HepG2 (cell line): ENCODE results near the gene ABCB9. TPM values are rescaled to one million over a fixed set of nuclear protein-coding genes. Genes with fewer than 3 reads are reported as not detected.
A peak's percentile ranks its signal among the peaks of the same experiment; 100 is the strongest.

Source experiments
- AKAP8 ChIP-seq: sonication (generic); formaldehyde crosslinking; IDR thresholded peaks from 2 replicates; pipeline ENCODE4 v1.5.1; 2020; ENCODE audit warnings: mild to moderate bottlenecking, missing genetic modification reagents
- CHD4 ChIP-seq: fragments of 200-600 bp; sonication (generic); IDR thresholded peaks from 2 replicates; pipeline ENCODE4 v1.7.0; 2017; ENCODE audit warnings: mild to moderate bottlenecking, low read length, borderline replicate concordance
- HNRNPUL1 ChIP-seq: fragments of 200-400 bp; formaldehyde crosslinking; IDR thresholded peaks from 2 replicates; pipeline ENCODE4 v1.6.1; 2017; ENCODE audit warnings: low read depth, mild to moderate bottlenecking, low read length, moderate library complexity
- JUN ChIP-seq: sonication (generic); formaldehyde crosslinking; IDR thresholded peaks from 2 replicates; pipeline ENCODE4 v1.4.0; 2020; ENCODE audit warnings: mild to moderate bottlenecking, missing genetic modification reagents
- MEIS2 ChIP-seq: sonication (generic); formaldehyde crosslinking; IDR thresholded peaks from 2 replicates; pipeline ENCODE4 v1.9.0; 2021; ENCODE audit warnings: mild to moderate bottlenecking, missing genetic modification reagents
- MTA1 ChIP-seq: sonication (generic); formaldehyde crosslinking; IDR thresholded peaks from 2 replicates; pipeline ENCODE4 v1.4.0; 2020; ENCODE audit warnings: missing genetic modification reagents, mild to moderate bottlenecking, borderline replicate concordance
- MXD4 ChIP-seq: IDR thresholded peaks from 2 replicates; pipeline ENCODE4 v1.6.1; 2016; ENCODE audit warnings: mild to moderate bottlenecking, missing biosample characterization, missing genetic modification reagents
- ZSCAN25 ChIP-seq: sonication (generic); formaldehyde crosslinking; IDR thresholded peaks from 2 replicates; pipeline ENCODE4 v1.8.0; 2022; ENCODE audit warnings: mild to moderate bottlenecking, missing genetic modification reagents
- ZSCAN31 ChIP-seq: sonication (generic); formaldehyde crosslinking; IDR thresholded peaks from 2 replicates; pipeline ENCODE4 v1.5.0; 2020; ENCODE audit warnings: low read depth, mild to moderate bottlenecking, missing genetic modification reagents
- polyA plus RNA-seq, 8 experiments: library from polyadenylated mRNA; depleted of rRNA in 3 of 8; stranded (reverse) in 7 of 8; unstranded in 1 of 8; fragments of >200 nt; fragmentation: Illumina TruSeq in 4 of 8; extraction: Trizol in 4 of 8; gene quantifications; 2 replicates each; pipeline versions ENCODE4 v1.2.1 to v1.2.3, GENCODE V29; 2011 to 2016; ENCODE audit warnings: low read depth in 4 of 8, missing spikeins in 1 of 8, mixed read lengths in 1 of 8; ENCODE audit not compliant: insufficient read depth in 1 of 8
- total RNA-seq, 5 experiments: library from RNA; depleted of rRNA; stranded (reverse); fragments of >200 nt; fragmentation: Illumina TruSeq; extraction: Trizol; gene quantifications; 2 replicates each; pipeline ENCODE4 v1.2.3, GENCODE V29; 2016; ENCODE audit warnings: low read depth in 1 of 5
- TF ChIP-seq, protein P1 (sequence below): IDR thresholded peaks from 2 replicates; pipeline ENCODE4 v1.6.1; 2016; ENCODE audit warnings: mild to moderate bottlenecking, missing biosample characterization, missing genetic modification reagents
- TF ChIP-seq, protein P2 (sequence below): sonication (generic); formaldehyde crosslinking; IDR thresholded peaks from 2 replicates; pipeline ENCODE4 v1.4.0; 2020; ENCODE audit warnings: mild to moderate bottlenecking, missing genetic modification reagents
- TF ChIP-seq, protein P3 (sequence below): sonication (generic); formaldehyde crosslinking; IDR thresholded peaks from 2 replicates; pipeline ENCODE4 v1.4.0; 2020; ENCODE audit warnings: mild to moderate bottlenecking, missing genetic modification reagents
- TF ChIP-seq, protein P4 (sequence below): sonication (generic); formaldehyde crosslinking; IDR thresholded peaks from 2 replicates; pipeline ENCODE4 v1.5.0; 2020; ENCODE audit warnings: missing genetic modification reagents
- TF ChIP-seq, protein P5 (sequence below): sonication (generic); formaldehyde crosslinking; IDR thresholded peaks from 2 replicates; pipeline ENCODE4 v1.9.0; 2022; ENCODE audit warnings: missing genetic modification reagents, mild to moderate bottlenecking, borderline replicate concordance

Gene ABCB9
- total and polyA plus RNA-seq, 2 of the 13 experiments (the other 11 are each of a cell fraction or from before 2014, with no cell fraction given) = 5.1 to 6.0 TPM

DNA sequence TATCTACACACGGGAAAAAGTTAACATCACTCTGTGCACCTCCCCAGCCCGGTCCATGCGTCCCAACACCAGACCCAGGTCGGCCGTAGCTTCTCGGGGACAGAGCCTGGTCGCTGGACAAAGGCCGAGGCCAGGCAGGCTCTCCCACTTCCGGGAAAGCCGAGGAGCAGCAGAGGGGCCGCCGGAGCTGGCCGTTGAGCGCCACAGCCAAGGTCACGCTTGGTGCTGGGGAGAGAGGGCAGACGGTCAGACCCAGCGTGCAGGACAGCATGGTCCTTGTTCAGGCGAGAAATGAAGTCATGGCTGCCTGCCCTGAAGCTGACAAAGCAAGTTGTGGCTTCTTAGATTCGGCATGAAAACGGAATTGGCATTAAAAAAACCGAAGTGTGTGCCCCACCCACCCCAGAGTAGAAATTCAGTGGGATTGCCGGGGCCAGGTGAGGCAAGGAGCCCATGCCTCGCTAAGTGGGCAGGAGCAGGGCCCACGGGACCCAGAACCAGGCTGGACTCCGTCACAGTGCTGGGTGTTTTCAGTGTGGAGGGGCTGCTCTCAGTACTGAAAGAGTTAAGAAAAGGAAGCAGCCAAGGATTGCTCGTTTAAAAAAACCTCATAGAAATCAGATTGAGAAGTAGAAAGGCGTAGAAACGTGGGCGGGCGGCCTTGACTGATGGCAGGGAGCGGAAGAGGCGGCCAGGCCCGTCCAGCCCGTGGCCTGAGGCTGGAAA is 18.5 kb upstream of the ABCB9 start (continued):
- TF ChIP-seq, protein P1, sequence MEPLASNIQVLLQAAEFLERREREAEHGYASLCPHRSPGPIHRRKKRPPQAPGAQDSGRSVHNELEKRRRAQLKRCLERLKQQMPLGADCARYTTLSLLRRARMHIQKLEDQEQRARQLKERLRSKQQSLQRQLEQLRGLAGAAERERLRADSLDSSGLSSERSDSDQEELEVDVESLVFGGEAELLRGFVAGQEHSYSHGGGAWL = peak; percentile 64
- TF ChIP-seq MEIS2 (CRISPR knock-in tag) (peak; percentile 73), MXD4 (CRISPR knock-in tag) (peak; percentile 53; the same call in 1 of the 2 replicates), HNRNPUL1 (no peak), AKAP8 (CRISPR knock-in tag) (peak; percentile 86), ZSCAN31 (CRISPR knock-in tag) (peak; percentile 57; the same call in 1 of the 2 replicates), JUN (no peak), MTA1 (CRISPR knock-in tag) (peak; percentile 61; the same call in 1 of the 2 replicates), CHD4 (no peak), ZSCAN25 (peak; percentile 71)
- TF ChIP-seq, protein P2, sequence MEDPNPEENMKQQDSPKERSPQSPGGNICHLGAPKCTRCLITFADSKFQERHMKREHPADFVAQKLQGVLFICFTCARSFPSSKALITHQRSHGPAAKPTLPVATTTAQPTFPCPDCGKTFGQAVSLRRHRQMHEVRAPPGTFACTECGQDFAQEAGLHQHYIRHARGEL (CRISPR knock-in tag) = no peak
- TF ChIP-seq, protein P3, sequence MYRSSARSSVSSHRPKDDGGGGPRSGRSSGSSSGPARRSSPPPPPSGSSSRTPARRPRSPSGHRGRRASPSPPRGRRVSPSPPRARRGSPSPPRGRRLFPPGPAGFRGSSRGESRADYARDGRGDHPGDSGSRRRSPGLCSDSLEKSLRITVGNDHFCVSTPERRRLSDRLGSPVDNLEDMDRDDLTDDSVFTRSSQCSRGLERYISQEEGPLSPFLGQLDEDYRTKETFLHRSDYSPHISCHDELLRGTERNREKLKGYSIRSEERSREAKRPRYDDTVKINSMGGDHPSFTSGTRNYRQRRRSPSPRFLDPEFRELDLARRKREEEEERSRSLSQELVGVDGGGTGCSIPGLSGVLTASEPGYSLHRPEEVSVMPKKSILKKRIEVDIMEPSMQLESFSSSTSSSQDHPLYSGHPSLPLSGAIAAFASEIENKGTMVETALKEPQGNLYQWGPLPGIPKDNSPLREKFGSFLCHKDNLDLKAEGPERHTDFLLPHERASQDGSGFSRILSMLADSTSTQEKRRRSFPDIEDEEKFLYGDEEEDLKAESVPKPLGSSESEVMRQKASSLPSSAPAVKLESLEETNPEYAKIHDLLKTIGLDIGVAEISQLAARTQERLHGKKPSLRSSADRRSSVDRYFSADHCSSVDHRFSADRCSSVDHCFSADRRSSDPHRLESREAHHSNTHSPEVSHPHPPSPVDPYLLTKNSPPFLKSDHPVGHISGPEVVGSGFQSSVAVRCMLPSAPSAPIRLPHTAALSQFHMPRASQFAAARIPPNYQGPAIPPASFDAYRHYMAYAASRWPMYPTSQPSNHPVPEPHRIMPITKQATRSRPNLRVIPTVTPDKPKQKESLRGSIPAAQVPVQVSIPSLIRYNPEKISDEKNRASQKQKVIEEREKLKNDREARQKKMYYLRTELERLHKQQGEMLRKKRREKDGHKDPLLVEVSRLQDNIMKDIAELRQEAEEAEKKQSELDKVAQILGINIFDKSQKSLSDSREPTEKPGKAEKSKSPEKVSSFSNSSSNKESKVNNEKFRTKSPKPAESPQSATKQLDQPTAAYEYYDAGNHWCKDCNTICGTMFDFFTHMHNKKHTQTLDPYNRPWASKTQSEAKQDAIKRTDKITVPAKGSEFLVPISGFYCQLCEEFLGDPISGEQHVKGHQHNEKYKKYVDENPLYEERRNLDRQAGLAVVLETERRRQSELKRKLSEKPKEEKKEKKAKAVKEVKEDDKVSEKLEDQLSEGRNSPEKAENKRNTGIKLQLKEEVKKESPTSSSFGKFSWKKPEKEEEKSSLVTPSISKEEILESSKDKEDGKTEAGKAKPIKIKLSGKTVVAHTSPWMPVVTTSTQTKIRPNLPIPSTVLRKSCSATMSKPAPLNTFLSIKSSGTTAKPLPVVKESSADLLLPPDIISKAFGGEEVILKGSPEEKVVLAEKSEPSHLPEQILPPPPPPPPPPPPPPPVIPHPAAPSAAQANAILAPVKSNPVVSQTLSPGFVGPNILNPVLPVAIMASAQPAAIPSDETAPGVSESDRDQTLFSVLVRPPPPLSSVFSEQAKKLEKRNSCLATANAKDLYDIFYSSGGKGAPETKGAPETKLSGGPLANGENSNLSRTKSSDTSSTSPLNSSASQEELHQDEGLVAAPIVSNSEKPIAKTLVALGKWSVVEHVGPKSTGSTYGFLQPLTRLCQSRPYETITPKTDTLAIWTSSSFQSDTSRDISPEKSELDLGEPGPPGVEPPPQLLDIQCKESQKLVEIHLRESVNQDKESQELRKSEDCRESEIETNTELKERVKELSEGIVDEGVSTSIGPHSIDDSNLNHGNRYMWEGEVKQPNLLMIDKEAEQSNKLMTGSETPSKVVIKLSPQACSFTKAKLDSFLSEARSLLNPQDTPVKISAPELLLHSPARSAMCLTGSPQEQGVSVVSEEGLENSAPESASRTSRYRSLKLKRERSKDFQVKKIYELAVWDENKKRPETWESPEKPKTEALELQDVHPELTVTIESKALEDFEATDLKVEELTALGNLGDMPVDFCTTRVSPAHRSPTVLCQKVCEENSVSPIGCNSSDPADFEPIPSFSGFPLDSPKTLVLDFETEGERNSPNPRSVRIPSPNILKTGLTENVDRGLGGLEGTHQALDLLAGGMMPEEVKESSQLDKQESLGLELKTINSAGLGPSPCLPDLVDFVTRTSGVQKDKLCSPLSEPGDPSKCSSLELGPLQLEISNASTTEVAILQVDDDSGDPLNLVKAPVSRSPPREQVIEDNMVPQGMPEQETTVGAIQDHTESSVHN = 0 out of 2 replicates have a peak, but pooled peaks have one; percentile 29
- TF ChIP-seq, protein P4, sequence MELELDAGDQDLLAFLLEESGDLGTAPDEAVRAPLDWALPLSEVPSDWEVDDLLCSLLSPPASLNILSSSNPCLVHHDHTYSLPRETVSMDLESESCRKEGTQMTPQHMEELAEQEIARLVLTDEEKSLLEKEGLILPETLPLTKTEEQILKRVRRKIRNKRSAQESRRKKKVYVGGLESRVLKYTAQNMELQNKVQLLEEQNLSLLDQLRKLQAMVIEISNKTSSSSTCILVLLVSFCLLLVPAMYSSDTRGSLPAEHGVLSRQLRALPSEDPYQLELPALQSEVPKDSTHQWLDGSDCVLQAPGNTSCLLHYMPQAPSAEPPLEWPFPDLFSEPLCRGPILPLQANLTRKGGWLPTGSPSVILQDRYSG = 0 out of 2 replicates have a peak, but pooled peaks have one; percentile 42
- TF ChIP-seq, protein P5, sequence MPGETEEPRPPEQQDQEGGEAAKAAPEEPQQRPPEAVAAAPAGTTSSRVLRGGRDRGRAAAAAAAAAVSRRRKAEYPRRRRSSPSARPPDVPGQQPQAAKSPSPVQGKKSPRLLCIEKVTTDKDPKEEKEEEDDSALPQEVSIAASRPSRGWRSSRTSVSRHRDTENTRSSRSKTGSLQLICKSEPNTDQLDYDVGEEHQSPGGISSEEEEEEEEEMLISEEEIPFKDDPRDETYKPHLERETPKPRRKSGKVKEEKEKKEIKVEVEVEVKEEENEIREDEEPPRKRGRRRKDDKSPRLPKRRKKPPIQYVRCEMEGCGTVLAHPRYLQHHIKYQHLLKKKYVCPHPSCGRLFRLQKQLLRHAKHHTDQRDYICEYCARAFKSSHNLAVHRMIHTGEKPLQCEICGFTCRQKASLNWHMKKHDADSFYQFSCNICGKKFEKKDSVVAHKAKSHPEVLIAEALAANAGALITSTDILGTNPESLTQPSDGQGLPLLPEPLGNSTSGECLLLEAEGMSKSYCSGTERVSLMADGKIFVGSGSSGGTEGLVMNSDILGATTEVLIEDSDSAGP (CRISPR knock-in tag) = peak; percentile 83
